Fibroblast of lung (primary cell): ENCODE measurements around the gene SUGCT.

Experiments
- EZH2 ChIP-seq: IDR thresholded peaks from 2 replicates; pipeline ENCODE4 v1.5.1; 2012; ENCODE audit warnings: low read length, control low read depth, mild to moderate bottlenecking; ENCODE audit errors: missing control alignments
- TF ChIP-seq, protein P1 (sequence below), 2 donors: IDR thresholded peaks in 1 of 2; conservative IDR thresholded peaks in 1 of 2; 1 replicate in 1 of 2; 2 replicates in 1 of 2; pipeline ENCODE4 v1.5.1; 2011 to 2012; ENCODE audit warnings: low read length in 2 of 2, control low read depth in 1 of 2, inconsistent platforms in 1 of 2, low read depth in 1 of 2, mild to moderate bottlenecking in 1 of 2

- TF ChIP-seq, protein P1, sequence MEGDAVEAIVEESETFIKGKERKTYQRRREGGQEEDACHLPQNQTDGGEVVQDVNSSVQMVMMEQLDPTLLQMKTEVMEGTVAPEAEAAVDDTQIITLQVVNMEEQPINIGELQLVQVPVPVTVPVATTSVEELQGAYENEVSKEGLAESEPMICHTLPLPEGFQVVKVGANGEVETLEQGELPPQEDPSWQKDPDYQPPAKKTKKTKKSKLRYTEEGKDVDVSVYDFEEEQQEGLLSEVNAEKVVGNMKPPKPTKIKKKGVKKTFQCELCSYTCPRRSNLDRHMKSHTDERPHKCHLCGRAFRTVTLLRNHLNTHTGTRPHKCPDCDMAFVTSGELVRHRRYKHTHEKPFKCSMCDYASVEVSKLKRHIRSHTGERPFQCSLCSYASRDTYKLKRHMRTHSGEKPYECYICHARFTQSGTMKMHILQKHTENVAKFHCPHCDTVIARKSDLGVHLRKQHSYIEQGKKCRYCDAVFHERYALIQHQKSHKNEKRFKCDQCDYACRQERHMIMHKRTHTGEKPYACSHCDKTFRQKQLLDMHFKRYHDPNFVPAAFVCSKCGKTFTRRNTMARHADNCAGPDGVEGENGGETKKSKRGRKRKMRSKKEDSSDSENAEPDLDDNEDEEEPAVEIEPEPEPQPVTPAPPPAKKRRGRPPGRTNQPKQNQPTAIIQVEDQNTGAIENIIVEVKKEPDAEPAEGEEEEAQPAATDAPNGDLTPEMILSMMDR (conservative IDR thresholded peaks at IDR 0.05 in 1 of 2, IDR thresholded peaks at IDR 0.05 in 1 of 2; ENCODE audit: low read depth in 1 of 2, low read length in 2 of 2), result no peak
- TF ChIP-seq EZH2, result no peak
Measured at GRCh38 chr7:40874756-40875155, 740.0 kb downstream of the SUGCT start.
